Neural progenitor cell (in vitro differentiated cells): Measurements from ENCODE around the gene ENPP4. TPM values are rescaled to one million over a fixed set of nuclear protein-coding genes. Genes with fewer than 3 reads are reported as not detected.
"Not testable (repeated sequence)": the region's sequence is repeated elsewhere in the genome, so short reads cannot be mapped to it uniquely, and the experiment has no call there.

Source experiments
- DNase-seq: peaks from one replicate; pipeline ENCODE4 v3.0.0-alpha.2; 2016; ENCODE audit warnings: low spot score
- H2AFZ ChIP-seq: fragments of 200-600 bp; sonication (generic); replicated peaks from 2 replicates; pipeline ENCODE4 v1.6.1; 2016; ENCODE audit warnings: antibody characterized with exemption
- H3F3A ChIP-seq: fragments of 200-600 bp; sonication (generic); 2 replicates; pipeline ENCODE4 v1.6.1; 2016; ENCODE audit warnings: antibody characterized with exemption, low read depth
- H3K27ac ChIP-seq: fragments of 200-600 bp; sonication (generic); 2 replicates; pipeline ENCODE4 v1.5.1; 2016; ENCODE audit warnings: mild to moderate bottlenecking
- H3K27me3 ChIP-seq: fragments of 200-600 bp; sonication (generic); 2 replicates; pipeline ENCODE4 v1.6.1; 2016; ENCODE audit warnings: mild to moderate bottlenecking, moderate library complexity
- H3K36me3 ChIP-seq: fragments of 200-600 bp; sonication (generic); 2 replicates; pipeline ENCODE4 v1.5.1; 2016
- H3K4me1 ChIP-seq: fragments of 200-600 bp; sonication (generic); 2 replicates; pipeline ENCODE4 v1.6.1; 2016; ENCODE audit warnings: mixed run types
- H3K4me2 ChIP-seq: fragments of 200-600 bp; sonication (generic); 2 replicates; pipeline ENCODE4 v1.6.1; 2016
- H3K4me3 ChIP-seq: fragments of 200-600 bp; sonication (generic); 2 replicates; pipeline ENCODE4 v1.5.1; 2016
- H3K79me2 ChIP-seq: fragments of 200-600 bp; sonication (generic); 2 replicates; pipeline ENCODE4 v1.6.1; 2016; ENCODE audit warnings: low read depth
- H3K9ac ChIP-seq: fragments of 200-600 bp; sonication (generic); 2 replicates; pipeline ENCODE4 v1.6.1; 2016
- H3K9me3 ChIP-seq: fragments of 200-600 bp; sonication (generic); 2 replicates; pipeline ENCODE4 v1.5.1; 2016; ENCODE audit warnings: low read depth
- H4K20me1 ChIP-seq: fragments of 200-600 bp; sonication (generic); 2 replicates; pipeline ENCODE4 v1.6.1; 2016; ENCODE audit warnings: low read depth
- H3K27ac Mint-ChIP-seq: 3 replicates; pipeline ENCODE4 v1.8.0; 2021; ENCODE audit warnings: mixed read lengths
- H3K27me3 Mint-ChIP-seq: 2 replicates; pipeline ENCODE4 v1.8.0; 2022; ENCODE audit warnings: low read depth, mild to moderate bottlenecking, inconsistent platforms, moderate library complexity, mixed read lengths; ENCODE audit not compliant: insufficient read depth
- H3K36me3 Mint-ChIP-seq: 3 replicates; pipeline ENCODE4 v1.8.0; 2021; ENCODE audit warnings: mixed read lengths
- H3K4me1 Mint-ChIP-seq: 3 replicates; pipeline ENCODE4 v1.8.0; 2021; ENCODE audit warnings: mixed read lengths
- H3K4me3 Mint-ChIP-seq: 3 replicates; pipeline ENCODE4 v1.8.0; 2021; ENCODE audit warnings: mild to moderate bottlenecking, moderate library complexity, mixed read lengths
- H3K9me3 Mint-ChIP-seq: 3 replicates; pipeline ENCODE4 v1.8.0; 2020; ENCODE audit warnings: mixed read lengths
- EZH2 ChIP-seq: fragments of 200-600 bp; sonication (generic); IDR thresholded peaks from 2 replicates; pipeline ENCODE4 v1.6.1; 2017; ENCODE audit warnings: antibody characterized with exemption, mild to moderate bottlenecking, moderate library complexity
- EZH2phosphoT487 ChIP-seq: fragments of 200-600 bp; sonication (generic); IDR thresholded peaks from 2 replicates; pipeline ENCODE4 v1.6.1; 2017; ENCODE audit warnings: antibody characterized with exemption
- total RNA-seq: library from RNA; depleted of rRNA; stranded (reverse); fragments of >200 nt; gene quantifications from 2 replicates; pipeline ENCODE4 v1.2.3, GENCODE V29; 2015; ENCODE audit warnings: low replicate concordance
- TF ChIP-seq, protein P1 (sequence below): fragments of 200-600 bp; sonication (generic); IDR thresholded peaks from 2 replicates; pipeline ENCODE4 v1.5.1; 2017; ENCODE audit warnings: antibody characterized with exemption, mild to moderate bottlenecking

The ENPP4 gene
- total RNA-seq, 1 donor from 2014 or later = 22.9 TPM

DNA sequence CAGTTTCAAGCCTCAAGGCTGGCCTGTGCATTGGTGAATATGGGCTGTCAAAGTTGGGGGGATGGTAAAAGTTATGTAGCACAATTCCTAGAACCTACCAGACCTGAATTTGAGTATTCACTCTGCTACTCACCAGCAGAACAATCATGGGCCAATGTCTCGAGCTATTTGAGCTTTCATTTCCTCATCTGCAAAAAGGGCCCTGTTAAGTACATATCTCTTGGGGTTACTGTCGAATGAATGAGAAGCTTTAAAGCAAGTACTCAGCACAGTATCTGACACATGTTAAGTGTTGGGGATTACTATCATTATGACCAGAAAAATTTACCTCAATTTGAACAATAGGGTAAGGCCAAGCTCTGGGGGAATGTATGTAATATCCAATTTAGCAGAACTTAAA, 13.5 kb upstream of the ENPP4 start:
- H3K27ac Mint-ChIP-seq = no peak overlapping the region
- H3K9me3 ChIP-seq = no peaks in the 10 kb centered on the region
- peaks cover 9% of the 10 kb centered on the region for H3K9me3 Mint-ChIP-seq

DNA sequence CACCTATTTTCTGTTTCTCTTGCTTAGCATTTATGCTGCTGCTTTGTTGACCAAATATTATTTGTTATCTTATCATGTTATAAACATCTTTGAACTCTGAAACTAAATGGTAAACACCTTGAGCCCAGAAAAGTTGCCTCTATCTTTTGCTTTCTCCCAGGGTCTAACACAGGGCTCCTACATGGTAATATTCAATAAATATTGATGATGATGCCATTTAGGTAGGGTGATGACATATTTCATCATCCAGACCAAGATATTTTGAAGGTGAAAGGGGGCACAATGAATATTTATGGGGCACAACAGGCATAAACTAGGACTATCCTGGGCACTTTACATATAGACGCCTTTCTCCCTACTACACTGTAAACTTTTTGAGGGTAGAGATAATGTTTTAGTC, 11.6 kb upstream of the ENPP4 start:
- Histone ChIP-seq H3K4me2 (no peak overlapping the region), H3K4me3 (no peak overlapping the region), H3K27me3 (no peaks in the 10 kb centered on the region), H3K79me2 (no peaks in the 10 kb centered on the region), H3F3A (no peaks in the 10 kb centered on the region), H3K27ac (no peak overlapping the region), H4K20me1 (no peaks in the 10 kb centered on the region), H3K9me3 (no peaks in the 10 kb centered on the region), H3K36me3 (no peaks in the 10 kb centered on the region), H2AFZ (no peak overlapping the region), H3K9ac (no peak overlapping the region), H3K4me1 (no peaks in the 10 kb centered on the region)
- Mint-ChIP-seq H3K27me3 (peaks cover 7% of the 10 kb centered on the region), H3K9me3 (peaks cover 15% of the 10 kb centered on the region), H3K4me3 (no peak overlapping the region), H3K27ac (no peak overlapping the region), H3K36me3 (peaks cover 2% of the 10 kb centered on the region), H3K4me1 (no peaks in the 10 kb centered on the region)
- no peak for DNase-seq
- TF ChIP-seq EZH2 = no peak
- TF ChIP-seq, protein P1, sequence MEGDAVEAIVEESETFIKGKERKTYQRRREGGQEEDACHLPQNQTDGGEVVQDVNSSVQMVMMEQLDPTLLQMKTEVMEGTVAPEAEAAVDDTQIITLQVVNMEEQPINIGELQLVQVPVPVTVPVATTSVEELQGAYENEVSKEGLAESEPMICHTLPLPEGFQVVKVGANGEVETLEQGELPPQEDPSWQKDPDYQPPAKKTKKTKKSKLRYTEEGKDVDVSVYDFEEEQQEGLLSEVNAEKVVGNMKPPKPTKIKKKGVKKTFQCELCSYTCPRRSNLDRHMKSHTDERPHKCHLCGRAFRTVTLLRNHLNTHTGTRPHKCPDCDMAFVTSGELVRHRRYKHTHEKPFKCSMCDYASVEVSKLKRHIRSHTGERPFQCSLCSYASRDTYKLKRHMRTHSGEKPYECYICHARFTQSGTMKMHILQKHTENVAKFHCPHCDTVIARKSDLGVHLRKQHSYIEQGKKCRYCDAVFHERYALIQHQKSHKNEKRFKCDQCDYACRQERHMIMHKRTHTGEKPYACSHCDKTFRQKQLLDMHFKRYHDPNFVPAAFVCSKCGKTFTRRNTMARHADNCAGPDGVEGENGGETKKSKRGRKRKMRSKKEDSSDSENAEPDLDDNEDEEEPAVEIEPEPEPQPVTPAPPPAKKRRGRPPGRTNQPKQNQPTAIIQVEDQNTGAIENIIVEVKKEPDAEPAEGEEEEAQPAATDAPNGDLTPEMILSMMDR = no peak
- TF ChIP-seq EZH2phosphoT487 = no peak

More for the DNA sequence above, 13.5 kb upstream of the ENPP4 start:
- Mint-ChIP-seq H3K4me1 (no peaks in the 10 kb centered on the region), H3K4me3 (no peak overlapping the region), H3K27me3 (peaks cover 7% of the 10 kb centered on the region), H3K36me3 (no peaks in the 10 kb centered on the region)
- Histone ChIP-seq H3K36me3 (no peaks in the 10 kb centered on the region), H3K9ac (no peak overlapping the region), H3F3A (no peaks in the 10 kb centered on the region), H3K4me2 (no peak overlapping the region), H3K79me2 (no peaks in the 10 kb centered on the region), H3K27ac (no peak overlapping the region), H3K4me3 (no peak overlapping the region), H2AFZ (no peak overlapping the region), H4K20me1 (no peaks in the 10 kb centered on the region), H3K27me3 (no peaks in the 10 kb centered on the region), H3K4me1 (no peaks in the 10 kb centered on the region)
- no peak for DNase-seq
- TF ChIP-seq EZH2 (no peak), EZH2phosphoT487 (no peak)
- TF ChIP-seq, protein P1 = no peak

DNA sequence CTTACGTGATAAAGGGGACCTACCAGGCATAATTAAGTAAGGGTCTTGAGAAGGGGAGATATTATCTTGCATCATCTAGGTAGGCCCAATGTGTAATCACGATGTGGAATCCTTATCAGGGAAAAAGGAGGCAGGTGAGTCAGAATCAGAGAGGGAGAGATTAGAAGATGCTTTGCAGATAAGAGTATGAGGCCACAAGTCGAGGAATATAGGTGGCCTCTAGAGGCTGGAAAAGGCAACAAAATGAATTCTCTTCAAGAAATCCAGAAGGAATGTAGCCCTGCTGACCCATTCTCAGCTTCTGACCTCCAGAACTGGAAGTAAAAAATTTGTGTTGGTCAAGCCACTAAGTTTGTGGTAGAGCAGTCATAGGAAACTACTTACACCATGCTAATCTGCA, 11.0 kb upstream of the ENPP4 start:
- no peak overlapping the region for H3K4me2 ChIP-seq
- no peak overlapping the region for H2AFZ ChIP-seq
- no peak overlapping the region for H3K4me3 Mint-ChIP-seq
- H3K27me3 ChIP-seq = no peaks in the 10 kb centered on the region
- no peaks in the 10 kb centered on the region for H3K4me1 Mint-ChIP-seq
- H3K27me3 Mint-ChIP-seq = peaks cover 5% of the 10 kb centered on the region
- no peak overlapping the region for H3K27ac Mint-ChIP-seq
- H3K9ac ChIP-seq = no peak overlapping the region
- no peak for DNase-seq
- H3K4me3 ChIP-seq = no peak overlapping the region
- H3K27ac ChIP-seq = no peak overlapping the region
- no peaks in the 10 kb centered on the region for H3K4me1 ChIP-seq
- H3K36me3 Mint-ChIP-seq = peaks cover 2% of the 10 kb centered on the region
- no peaks in the 10 kb centered on the region for H3K9me3 ChIP-seq
- H3K79me2 ChIP-seq = no peaks in the 10 kb centered on the region
- no peaks in the 10 kb centered on the region for H4K20me1 ChIP-seq
- H3K9me3 Mint-ChIP-seq = peaks cover 15% of the 10 kb centered on the region
- TF ChIP-seq, protein P1 = no peak
- no peak for TF ChIP-seq EZH2
- TF ChIP-seq EZH2phosphoT487 = no peak
- no peaks in the 10 kb centered on the region for H3K36me3 ChIP-seq
- H3F3A ChIP-seq = no peaks in the 10 kb centered on the region

DNA sequence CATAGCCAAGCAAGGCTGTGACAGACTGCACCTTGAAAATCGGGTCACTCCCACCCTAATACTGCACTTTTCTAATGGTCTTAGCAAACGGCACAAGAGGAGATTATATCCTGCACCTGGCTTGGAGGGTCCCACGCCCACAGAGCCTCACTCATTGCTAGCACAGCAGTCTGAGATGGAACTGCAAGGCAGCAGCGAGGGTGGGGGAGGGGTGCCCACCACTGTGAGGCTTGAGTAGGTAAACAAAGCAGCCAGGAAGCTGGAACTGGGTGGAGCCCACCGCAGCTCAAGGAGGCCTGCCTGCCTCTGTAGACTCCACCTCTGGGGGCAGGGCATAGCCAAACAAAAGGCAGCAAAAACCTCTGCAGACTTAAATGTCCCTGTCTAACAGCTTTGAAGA, 10.1 kb upstream of the ENPP4 start:
- H3F3A ChIP-seq, H3K27me3 ChIP-seq, H3K27ac ChIP-seq, H4K20me1 ChIP-seq, H3K79me2 ChIP-seq, H3K9me3 ChIP-seq, H3K4me3 ChIP-seq, H2AFZ ChIP-seq, H3K9ac ChIP-seq, H3K4me2 ChIP-seq, DNase-seq, H3K36me3 ChIP-seq, H3K4me1 Mint-ChIP-seq, H3K4me3 Mint-ChIP-seq, H3K27ac Mint-ChIP-seq, H3K36me3 Mint-ChIP-seq, H3K4me1 ChIP-seq, H3K27me3 Mint-ChIP-seq: not testable (repeated sequence)
- peaks cover 15% of the 10 kb centered on the region for H3K9me3 Mint-ChIP-seq
